Measurements from ENCODE around the gene FBF1.

FBF1 gene

DNA sequence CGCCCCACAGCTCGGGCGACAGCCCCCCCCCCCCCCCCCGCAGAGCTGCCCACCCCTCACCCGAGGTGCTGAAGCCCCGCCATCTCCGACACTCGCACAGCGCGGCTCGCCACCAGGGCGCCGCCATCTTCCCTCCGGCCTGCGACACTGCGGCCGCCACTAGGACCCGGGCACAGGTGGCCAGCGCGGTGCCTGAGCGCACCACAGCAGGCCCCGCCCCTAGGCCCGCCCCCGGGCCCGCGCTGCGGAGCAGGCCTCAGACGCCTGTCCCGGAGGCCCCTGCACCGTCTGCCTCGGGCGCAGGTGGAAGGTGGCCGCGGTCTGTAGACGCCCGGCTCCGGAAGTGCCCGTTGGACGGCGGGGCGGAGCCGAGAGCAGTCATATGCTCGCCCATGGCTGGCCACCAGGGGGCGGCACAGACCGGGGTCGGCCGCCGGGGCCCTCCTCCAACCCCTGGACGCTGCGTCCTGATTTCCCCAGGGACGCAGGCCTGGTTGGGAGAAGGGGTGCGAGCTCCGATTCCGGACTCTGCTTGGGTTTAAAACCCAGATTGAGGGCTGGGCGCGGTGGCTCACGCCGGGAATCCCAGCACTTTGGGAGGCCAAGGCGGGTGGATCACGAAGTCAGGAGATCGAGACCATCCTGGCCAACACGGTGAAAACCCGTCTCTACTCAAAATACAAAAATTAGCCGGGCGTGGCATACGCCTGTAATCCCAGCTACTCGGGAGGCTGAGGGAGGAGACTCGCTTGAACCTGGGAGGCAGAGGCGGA lies 35.9 kb downstream of the FBF1 start, which contains the start of gene MRPL38 (continued):
- TF ChIP-seq, protein P1, sequence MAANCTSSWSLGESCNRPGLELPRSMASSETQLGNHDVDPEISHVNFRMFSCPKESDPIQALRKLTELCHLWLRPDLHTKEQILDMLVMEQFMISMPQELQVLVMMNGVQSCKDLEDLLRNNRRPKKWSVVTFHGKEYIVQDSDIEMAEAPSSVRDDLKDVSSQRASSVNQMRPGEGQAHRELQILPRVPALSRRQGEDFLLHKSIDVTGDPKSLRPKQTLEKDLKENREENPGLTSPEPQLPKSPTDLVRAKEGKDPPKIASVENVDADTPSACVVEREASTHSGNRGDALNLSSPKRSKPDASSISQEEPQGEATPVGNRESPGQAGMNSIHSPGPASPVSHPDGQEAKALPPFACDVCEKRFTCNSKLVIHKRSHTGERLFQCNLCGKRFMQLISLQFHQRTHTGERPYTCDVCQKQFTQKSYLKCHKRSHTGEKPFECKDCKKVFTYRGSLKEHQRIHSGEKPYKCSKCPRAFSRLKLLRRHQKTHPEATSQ (tag by site-specific recombination; IDR thresholded peaks at IDR 0.05): peak; percentile 83; the same call in 1 of the 2 replicates
- TF ChIP-seq TRIM28 (IDR thresholded peaks at IDR 0.05; ENCODE audit: borderline replicate concordance, low read length): peak; percentile 33; the same call in 1 of the 2 replicates
- TF ChIP-seq, protein P2, sequence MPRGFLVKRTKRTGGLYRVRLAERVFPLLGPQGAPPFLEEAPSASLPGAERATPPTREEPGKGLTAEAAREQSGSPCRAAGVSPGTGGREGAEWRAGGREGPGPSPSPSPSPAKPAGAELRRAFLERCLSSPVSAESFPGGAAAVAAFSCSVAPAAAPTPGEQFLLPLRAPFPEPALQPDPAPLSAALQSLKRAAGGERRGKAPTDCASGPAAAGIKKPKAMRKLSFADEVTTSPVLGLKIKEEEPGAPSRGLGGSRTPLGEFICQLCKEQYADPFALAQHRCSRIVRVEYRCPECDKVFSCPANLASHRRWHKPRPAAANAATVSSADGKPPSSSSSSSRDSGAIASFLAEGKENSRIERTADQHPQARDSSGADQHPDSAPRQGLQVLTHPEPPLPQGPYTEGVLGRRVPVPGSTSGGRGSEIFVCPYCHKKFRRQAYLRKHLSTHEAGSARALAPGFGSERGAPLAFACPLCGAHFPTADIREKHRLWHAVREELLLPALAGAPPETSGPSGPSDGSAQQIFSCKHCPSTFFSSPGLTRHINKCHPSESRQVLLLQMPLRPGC (tag by site-specific recombination; IDR thresholded peaks at IDR 0.05): peak; percentile 54; the same call in 1 of the 2 replicates
- TF ChIP-seq ZXDB (tag by site-specific recombination; IDR thresholded peaks at IDR 0.05): peak; percentile 96
- TF ChIP-seq EGR2 (tag by site-specific recombination; IDR thresholded peaks at IDR 0.05; ENCODE audit: low read depth): peak; percentile 25
- TF ChIP-seq, protein P3, sequence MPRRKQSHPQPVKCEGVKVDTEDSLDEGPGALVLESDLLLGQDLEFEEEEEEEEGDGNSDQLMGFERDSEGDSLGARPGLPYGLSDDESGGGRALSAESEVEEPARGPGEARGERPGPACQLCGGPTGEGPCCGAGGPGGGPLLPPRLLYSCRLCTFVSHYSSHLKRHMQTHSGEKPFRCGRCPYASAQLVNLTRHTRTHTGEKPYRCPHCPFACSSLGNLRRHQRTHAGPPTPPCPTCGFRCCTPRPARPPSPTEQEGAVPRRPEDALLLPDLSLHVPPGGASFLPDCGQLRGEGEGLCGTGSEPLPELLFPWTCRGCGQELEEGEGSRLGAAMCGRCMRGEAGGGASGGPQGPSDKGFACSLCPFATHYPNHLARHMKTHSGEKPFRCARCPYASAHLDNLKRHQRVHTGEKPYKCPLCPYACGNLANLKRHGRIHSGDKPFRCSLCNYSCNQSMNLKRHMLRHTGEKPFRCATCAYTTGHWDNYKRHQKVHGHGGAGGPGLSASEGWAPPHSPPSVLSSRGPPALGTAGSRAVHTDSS (tag by site-specific recombination; IDR thresholded peaks at IDR 0.05): no peak
- TF ChIP-seq OVOL3 (tag by site-specific recombination; IDR thresholded peaks at IDR 0.05): no peak
- TF ChIP-seq ZNF768 (tag by site-specific recombination; IDR thresholded peaks at IDR 0.05): no peak; the same call in 1 of the 2 replicates
- no peak for TF ChIP-seq ZNF169 (tag by site-specific recombination; IDR thresholded peaks at IDR 0.05)
- TF ChIP-seq, protein P4, sequence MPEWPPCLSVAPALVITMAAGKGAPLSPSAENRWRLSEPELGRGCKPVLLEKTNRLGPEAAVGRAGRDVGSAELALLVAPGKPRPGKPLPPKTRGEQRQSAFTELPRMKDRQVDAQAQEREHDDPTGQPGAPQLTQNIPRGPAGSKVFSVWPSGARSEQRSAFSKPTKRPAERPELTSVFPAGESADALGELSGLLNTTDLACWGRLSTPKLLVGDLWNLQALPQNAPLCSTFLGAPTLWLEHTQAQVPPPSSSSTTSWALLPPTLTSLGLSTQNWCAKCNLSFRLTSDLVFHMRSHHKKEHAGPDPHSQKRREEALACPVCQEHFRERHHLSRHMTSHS (tag by site-specific recombination; IDR thresholded peaks at IDR 0.05): no peak
- no peak for TF ChIP-seq ZNF214 (tag by site-specific recombination; IDR thresholded peaks at IDR 0.05; ENCODE audit: borderline replicate concordance)
- TF ChIP-seq ZNF776 (tag by site-specific recombination; IDR thresholded peaks at IDR 0.05; ENCODE audit: borderline replicate concordance): no peak
- peak; percentile 100 for TF ChIP-seq ZSCAN30 (tag by site-specific recombination; IDR thresholded peaks at IDR 0.05)
- no peak for TF ChIP-seq ZNF354C (tag by site-specific recombination; IDR thresholded peaks at IDR 0.05; ENCODE audit: borderline replicate concordance, low read depth)
- TF ChIP-seq ZNF621 (tag by site-specific recombination; IDR thresholded peaks at IDR 0.05): no peak
- TF ChIP-seq ZNF530 (tag by site-specific recombination; IDR thresholded peaks at IDR 0.05; ENCODE audit: low read depth): no peak
- TF ChIP-seq, protein P5, sequence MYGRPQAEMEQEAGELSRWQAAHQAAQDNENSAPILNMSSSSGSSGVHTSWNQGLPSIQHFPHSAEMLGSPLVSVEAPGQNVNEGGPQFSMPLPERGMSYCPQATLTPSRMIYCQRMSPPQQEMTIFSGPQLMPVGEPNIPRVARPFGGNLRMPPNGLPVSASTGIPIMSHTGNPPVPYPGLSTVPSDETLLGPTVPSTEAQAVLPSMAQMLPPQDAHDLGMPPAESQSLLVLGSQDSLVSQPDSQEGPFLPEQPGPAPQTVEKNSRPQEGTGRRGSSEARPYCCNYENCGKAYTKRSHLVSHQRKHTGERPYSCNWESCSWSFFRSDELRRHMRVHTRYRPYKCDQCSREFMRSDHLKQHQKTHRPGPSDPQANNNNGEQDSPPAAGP (tag by site-specific recombination; IDR thresholded peaks at IDR 0.05): peak; percentile 96
- peak; percentile 69 for TF ChIP-seq ZNF394 (tag by site-specific recombination; IDR thresholded peaks at IDR 0.05; ENCODE audit: borderline replicate concordance)
- TF ChIP-seq, protein P6, sequence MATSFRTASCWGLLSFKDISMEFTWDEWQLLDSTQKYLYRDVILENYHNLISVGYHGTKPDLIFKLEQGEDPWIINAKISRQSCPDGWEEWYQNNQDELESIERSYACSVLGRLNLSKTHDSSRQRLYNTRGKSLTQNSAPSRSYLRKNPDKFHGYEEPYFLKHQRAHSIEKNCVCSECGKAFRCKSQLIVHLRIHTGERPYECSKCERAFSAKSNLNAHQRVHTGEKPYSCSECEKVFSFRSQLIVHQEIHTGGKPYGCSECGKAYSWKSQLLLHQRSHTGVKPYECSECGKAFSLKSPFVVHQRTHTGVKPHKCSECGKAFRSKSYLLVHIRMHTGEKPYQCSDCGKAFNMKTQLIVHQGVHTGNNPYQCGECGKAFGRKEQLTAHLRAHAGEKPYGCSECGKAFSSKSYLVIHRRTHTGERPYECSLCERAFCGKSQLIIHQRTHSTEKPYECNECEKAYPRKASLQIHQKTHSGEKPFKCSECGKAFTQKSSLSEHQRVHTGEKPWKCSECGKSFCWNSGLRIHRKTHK (tag by site-specific recombination; IDR thresholded peaks at IDR 0.05): no peak
- no peak for TF ChIP-seq ZNF175 (tag by site-specific recombination; IDR thresholded peaks at IDR 0.05)
- no peak for TF ChIP-seq ZNF121 (tag by site-specific recombination; IDR thresholded peaks at IDR 0.05)
- peak; percentile 95 for TF ChIP-seq BCL11B (tag by site-specific recombination; IDR thresholded peaks at IDR 0.05; ENCODE audit: low read depth)
- peak; percentile 40 for TF ChIP-seq FEZF1 (tag by site-specific recombination; IDR thresholded peaks at IDR 0.05)
- TF ChIP-seq, protein P7, sequence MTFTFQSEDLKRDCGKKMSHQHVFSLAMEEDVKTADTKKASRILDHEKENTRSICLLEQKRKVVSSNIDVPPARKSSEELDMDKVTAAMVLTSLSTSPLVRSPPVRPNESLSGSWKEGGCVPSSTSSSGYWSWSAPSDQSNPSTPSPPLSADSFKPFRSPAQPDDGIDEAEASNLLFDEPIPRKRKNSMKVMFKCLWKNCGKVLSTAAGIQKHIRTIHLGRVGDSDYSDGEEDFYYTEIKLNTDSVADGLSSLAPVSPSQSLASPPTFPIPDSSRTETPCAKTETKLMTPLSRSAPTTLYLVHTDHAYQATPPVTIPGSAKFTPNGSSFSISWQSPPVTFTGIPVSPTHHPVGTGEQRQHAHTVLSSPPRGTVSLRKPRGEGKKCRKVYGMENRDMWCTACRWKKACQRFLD (tag by site-specific recombination; IDR thresholded peaks at IDR 0.05): no peak
- TF ChIP-seq, protein P8, sequence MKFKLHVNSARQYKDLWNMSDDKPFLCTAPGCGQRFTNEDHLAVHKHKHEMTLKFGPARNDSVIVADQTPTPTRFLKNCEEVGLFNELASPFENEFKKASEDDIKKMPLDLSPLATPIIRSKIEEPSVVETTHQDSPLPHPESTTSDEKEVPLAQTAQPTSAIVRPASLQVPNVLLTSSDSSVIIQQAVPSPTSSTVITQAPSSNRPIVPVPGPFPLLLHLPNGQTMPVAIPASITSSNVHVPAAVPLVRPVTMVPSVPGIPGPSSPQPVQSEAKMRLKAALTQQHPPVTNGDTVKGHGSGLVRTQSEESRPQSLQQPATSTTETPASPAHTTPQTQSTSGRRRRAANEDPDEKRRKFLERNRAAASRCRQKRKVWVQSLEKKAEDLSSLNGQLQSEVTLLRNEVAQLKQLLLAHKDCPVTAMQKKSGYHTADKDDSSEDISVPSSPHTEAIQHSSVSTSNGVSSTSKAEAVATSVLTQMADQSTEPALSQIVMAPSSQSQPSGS (tag by site-specific recombination; IDR thresholded peaks at IDR 0.05; ENCODE audit: low read depth): no peak
- no peak for TF ChIP-seq ZNF146 (tag by site-specific recombination; IDR thresholded peaks at IDR 0.05)
- TF ChIP-seq, protein P9, sequence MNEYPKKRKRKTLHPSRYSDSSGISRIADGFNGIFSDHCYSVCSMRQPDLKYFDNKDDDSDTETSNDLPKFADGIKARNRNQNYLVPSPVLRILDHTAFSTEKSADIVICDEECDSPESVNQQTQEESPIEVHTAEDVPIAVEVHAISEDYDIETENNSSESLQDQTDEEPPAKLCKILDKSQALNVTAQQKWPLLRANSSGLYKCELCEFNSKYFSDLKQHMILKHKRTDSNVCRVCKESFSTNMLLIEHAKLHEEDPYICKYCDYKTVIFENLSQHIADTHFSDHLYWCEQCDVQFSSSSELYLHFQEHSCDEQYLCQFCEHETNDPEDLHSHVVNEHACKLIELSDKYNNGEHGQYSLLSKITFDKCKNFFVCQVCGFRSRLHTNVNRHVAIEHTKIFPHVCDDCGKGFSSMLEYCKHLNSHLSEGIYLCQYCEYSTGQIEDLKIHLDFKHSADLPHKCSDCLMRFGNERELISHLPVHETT (tag by site-specific recombination; IDR thresholded peaks at IDR 0.05): peak; percentile 87

Measured in HEK293 (cell line).